HL-60 (cell line): ENCODE data around the gene LRCH4.

Source experiments
- DNase-seq, 2 experiments: peaks; one replicate each; pipeline ENCODE4 v3.0.0-alpha.2; 2010 to 2020; ENCODE audit warnings: low read depth in 1 of 2, low spot score in 1 of 2
- H3K27ac ChIP-seq: fragments of 250-450 bp; sonication (Bioruptor Pico); replicated peaks from 2 replicates; pipeline ENCODE4 v1.5.1; 2020; ENCODE audit warnings: mild to moderate bottlenecking, moderate library complexity
- H3K27me3 ChIP-seq: fragments of 250-450 bp; sonication (Bioruptor Pico); 2 replicates; pipeline ENCODE4 v1.5.1; 2021; ENCODE audit warnings: mild to moderate bottlenecking, moderate library complexity; ENCODE audit not compliant: insufficient read depth, poor library complexity, severe bottlenecking
- H3K4me3 ChIP-seq: replicated peaks from 2 replicates; pipeline ENCODE4 v1.5.1; 2011; ENCODE audit warnings: mild to moderate bottlenecking, control low read depth, low read length; ENCODE audit not compliant: insufficient read depth
- CTCF ChIP-seq: IDR thresholded peaks from one replicate; pipeline ENCODE4 v1.5.1; 2011; ENCODE audit warnings: low read length, control low read depth, inconsistent platforms; ENCODE audit not compliant: insufficient read depth
- GABPA ChIP-seq: IDR thresholded peaks from 2 replicates; pipeline ENCODE4 v1.6.1; 2012; ENCODE audit warnings: low read depth
- POLR2AphosphoS5 ChIP-seq: IDR thresholded peaks from 2 replicates; pipeline ENCODE4 v1.6.1; 2012; ENCODE audit warnings: low read depth
- SPI1 ChIP-seq: IDR thresholded peaks from 2 replicates; pipeline ENCODE4 v1.6.1; 2012; ENCODE audit warnings: low read depth, mild to moderate bottlenecking, borderline replicate concordance
- TF ChIP-seq, protein P1 (sequence below): IDR thresholded peaks from 2 replicates; pipeline ENCODE4 v1.6.1; 2012; ENCODE audit warnings: low read depth; ENCODE audit not compliant: insufficient replicate concordance

The LRCH4 gene

DNA sequence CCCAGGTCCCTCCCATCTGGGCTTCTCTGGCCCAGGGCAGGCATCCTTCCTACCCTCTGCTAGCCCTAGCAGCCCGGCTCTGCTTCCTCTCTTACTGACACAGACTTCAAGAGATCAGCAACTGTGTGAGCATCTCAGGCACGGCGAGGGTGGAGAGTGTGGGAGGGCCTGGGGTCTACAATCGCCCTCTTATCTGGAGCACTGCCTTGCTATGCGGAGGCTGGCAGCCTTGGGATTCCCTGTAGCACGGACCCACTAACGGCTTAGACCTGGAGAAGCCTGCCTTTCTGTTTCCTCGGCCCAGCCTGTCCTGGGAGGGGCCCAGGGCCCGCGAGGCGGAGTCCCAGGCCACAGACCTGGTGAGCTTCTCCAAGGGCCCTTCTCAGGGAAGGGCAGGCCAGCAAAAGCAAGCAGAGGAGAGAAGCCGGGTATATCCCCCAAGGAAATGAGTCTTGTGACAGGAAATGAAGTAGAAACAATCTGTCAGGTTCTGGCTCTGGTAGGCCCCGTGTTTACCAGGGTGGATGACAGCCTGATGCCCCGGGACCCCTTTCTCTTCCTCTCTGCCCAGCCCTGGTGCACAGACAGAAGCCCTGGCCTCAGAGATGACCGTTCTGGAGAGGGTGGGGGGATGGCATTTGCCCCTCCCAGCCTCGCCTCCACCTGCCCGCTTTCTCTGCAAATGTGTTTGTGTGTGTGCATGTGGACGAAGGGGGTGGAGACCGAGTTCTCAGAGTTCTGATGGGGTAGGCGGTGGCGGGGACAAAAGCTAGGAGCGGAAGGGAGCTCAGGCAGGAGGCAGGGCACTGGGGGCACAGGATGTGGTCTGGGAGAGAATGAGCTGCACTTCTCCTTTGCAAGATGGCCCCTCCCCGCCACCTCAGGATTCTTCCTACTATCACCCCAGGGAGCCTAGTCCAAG, 2.5 kb downstream of the LRCH4 start:
- no peak; the same call in 1 of the 2 replicates for TF ChIP-seq SPI1
- TF ChIP-seq, protein P1, sequence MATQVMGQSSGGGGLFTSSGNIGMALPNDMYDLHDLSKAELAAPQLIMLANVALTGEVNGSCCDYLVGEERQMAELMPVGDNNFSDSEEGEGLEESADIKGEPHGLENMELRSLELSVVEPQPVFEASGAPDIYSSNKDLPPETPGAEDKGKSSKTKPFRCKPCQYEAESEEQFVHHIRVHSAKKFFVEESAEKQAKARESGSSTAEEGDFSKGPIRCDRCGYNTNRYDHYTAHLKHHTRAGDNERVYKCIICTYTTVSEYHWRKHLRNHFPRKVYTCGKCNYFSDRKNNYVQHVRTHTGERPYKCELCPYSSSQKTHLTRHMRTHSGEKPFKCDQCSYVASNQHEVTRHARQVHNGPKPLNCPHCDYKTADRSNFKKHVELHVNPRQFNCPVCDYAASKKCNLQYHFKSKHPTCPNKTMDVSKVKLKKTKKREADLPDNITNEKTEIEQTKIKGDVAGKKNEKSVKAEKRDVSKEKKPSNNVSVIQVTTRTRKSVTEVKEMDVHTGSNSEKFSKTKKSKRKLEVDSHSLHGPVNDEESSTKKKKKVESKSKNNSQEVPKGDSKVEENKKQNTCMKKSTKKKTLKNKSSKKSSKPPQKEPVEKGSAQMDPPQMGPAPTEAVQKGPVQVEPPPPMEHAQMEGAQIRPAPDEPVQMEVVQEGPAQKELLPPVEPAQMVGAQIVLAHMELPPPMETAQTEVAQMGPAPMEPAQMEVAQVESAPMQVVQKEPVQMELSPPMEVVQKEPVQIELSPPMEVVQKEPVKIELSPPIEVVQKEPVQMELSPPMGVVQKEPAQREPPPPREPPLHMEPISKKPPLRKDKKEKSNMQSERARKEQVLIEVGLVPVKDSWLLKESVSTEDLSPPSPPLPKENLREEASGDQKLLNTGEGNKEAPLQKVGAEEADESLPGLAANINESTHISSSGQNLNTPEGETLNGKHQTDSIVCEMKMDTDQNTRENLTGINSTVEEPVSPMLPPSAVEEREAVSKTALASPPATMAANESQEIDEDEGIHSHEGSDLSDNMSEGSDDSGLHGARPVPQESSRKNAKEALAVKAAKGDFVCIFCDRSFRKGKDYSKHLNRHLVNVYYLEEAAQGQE: no peak
- TF ChIP-seq GABPA: peak; percentile 81
- peak; percentile 72 for TF ChIP-seq POLR2AphosphoS5
- no peak for TF ChIP-seq CTCF
- Histone ChIP-seq H3K27ac (peak overlapping the region; percentile 94), H3K27me3 (no peaks in the 10 kb centered on the region), H3K4me3 (peak overlapping the region; percentile 94)
- peak; percentile 79 to 97 for DNase-seq

DNA sequence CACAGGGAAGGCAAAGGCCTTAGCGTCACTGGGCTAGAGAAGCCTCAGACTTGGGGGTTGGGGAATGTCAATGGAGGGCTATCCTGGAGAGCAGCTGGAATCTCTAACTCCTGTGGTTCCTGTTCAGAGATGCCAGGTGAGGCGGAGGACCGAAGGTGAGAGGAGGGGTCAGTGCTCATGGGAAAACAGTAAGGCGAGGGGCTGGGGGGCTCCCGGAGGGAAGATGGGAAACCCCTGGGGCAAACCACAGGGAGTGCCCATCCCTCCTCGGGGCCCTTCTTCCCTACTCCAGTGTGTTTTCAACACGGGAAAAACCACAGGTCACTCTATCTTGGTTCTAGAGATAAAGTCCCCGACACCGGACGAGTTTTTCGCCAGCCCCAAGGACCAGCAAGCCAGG, 3.3 kb downstream of the LRCH4 start:
- TF ChIP-seq CTCF (no peak), POLR2AphosphoS5 (no peak)
- TF ChIP-seq, protein P1: no peak
- H3K27ac ChIP-seq: peak overlapping the region; percentile 94
- no peaks in the 10 kb centered on the region for H3K27me3 ChIP-seq
- DNase-seq: no peak
- H3K4me3 ChIP-seq: peak overlapping the region; percentile 94

DNA sequence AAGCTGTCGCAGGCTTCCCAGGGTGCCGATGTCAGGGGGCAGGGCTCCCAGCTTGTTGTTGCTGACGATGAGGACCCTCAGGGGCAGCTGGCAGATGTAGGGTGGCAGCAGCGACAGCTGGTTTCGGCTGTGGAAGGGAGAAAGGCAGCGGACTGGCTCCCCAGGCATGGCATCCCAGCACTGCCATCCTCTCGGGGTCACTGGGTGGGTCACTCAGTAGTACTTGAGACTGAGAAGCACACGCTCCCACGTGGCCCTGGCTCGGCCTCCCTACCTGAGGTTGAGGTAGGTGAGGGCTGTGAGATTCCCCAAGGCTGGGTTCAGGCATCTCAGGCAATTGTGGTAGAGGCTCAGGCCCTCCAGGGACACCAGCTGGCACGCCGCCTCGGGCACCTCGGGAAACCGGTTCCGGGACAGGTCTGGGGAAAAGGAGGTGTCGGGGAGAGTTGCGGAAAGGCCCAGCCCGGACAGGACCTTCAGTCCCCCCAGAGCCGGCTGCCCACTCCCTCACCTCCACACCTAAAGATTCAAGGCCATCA, 3.8 kb downstream of the LRCH4 start:
- Histone ChIP-seq H3K27ac (peak overlapping the region; percentile 94), H3K27me3 (no peaks in the 10 kb centered on the region), H3K4me3 (no peak overlapping the region)
- TF ChIP-seq, protein P1: no peak
- TF ChIP-seq GABPA (no peak), POLR2AphosphoS5 (no peak), SPI1 (no peak), CTCF (no peak)
- no peak for DNase-seq
